GM12878 (cell line): Measurements from ENCODE around the gene SLC6A17. TPM values are rescaled to one million over a fixed set of nuclear protein-coding genes. Genes with fewer than 3 reads are reported as not detected.

Source experiments
- ATAC-seq: fragments of 200-7000 bp; cut with Tn5 transposase; 3 replicates; pipeline ENCODE4 v1.9.1; 2020; ENCODE audit warnings: mild to moderate bottlenecking, moderate library complexity
- BruUV-seq: library from RNA; stranded (reverse); fragments of 400-500 nt; replicated peaks from 2 replicates; lab custom pipeline; 2021; lab: Mats Ljungman, UMichigan
- CTCF ChIA-PET: fragments of 300-600 bp; sonication (Branson Sonifier 250); formaldehyde crosslinking; extraction: SDS; loops from one replicate; lab custom pipeline; 2021; ENCODE audit warnings: inconsistent platforms; lab: Yijun Ruan, JAX
- POLR2A ChIA-PET: fragments of 350-600 bp; formaldehyde crosslinking; extraction: SDS; loops from one replicate; lab custom pipeline; 2021; ENCODE audit warnings: inconsistent platforms; lab: Charles Lee
- RAD21 ChIA-PET: fragments of 300-600 bp; sonication (Branson Sonifier 250); formaldehyde crosslinking; loops from one replicate; lab custom pipeline; 2023; ENCODE audit warnings: antibody characterized with exemption; ENCODE audit not compliant: unreplicated experiment; lab: Charles Lee
- SMC1A ChIA-PET: fragments of 300-600 bp; sonication (Branson Sonifier 250); formaldehyde crosslinking; loops from one replicate; lab custom pipeline; 2023; ENCODE audit not compliant: unreplicated experiment, uncharacterized antibody; lab: Charles Lee
- DNase-seq: peaks from one replicate; pipeline ENCODE4 v3.0.0-alpha.2; 2011; ENCODE audit warnings: low read depth, low spot score
- FAIRE-seq: peaks from 3 replicates; lab custom pipeline; 2011; peaks lifted over from hg19 to GRCh38; lab: Jason Lieb, UNC
- H2AFZ ChIP-seq: 2 replicates; pipeline ENCODE4 v1.6.0; 2011; ENCODE audit warnings: low read depth, low read length, control low read depth; ENCODE audit not compliant: control insufficient read depth
- H3K27ac ChIP-seq: 2 replicates; pipeline ENCODE4 v1.5.1; 2011; ENCODE audit warnings: control low read depth; ENCODE audit not compliant: control insufficient read depth, insufficient read depth
- H3K27me3 ChIP-seq, 2 experiments: replicated peaks in 1 of 2; 2 replicates each; pipeline versions ENCODE4 v1.6.0 to v1.6.1; 2011; ENCODE audit warnings: low read length in 1 of 2; ENCODE audit not compliant: control insufficient read depth in 2 of 2, insufficient read depth in 2 of 2
- H3K36me3 ChIP-seq, 2 experiments: 2 replicates each; pipeline ENCODE4 v1.5.1; 2011; ENCODE audit warnings: low read length in 1 of 2; ENCODE audit not compliant: control insufficient read depth in 2 of 2, insufficient read depth in 2 of 2
- H3K4me1 ChIP-seq: 2 replicates; pipeline ENCODE4 v1.6.1; 2011; ENCODE audit warnings: mild to moderate bottlenecking, low read length, moderate library complexity, mixed read lengths; ENCODE audit not compliant: control insufficient read depth, insufficient read depth
- H3K4me2 ChIP-seq: 2 replicates; pipeline ENCODE4 v1.6.0; 2011; ENCODE audit warnings: control low read depth; ENCODE audit not compliant: control insufficient read depth, insufficient read depth
- H3K4me3 ChIP-seq: fragments of 200-600 bp; sonication (generic); 2 replicates; pipeline ENCODE4 v1.5.1; 2016
- H3K79me2 ChIP-seq: 2 replicates; pipeline ENCODE4 v1.6.0; 2011; ENCODE audit warnings: low read length; ENCODE audit not compliant: control insufficient read depth, insufficient read depth
- H3K9ac ChIP-seq: 2 replicates; pipeline ENCODE4 v1.8.0; 2011; ENCODE audit warnings: low read length, control low read depth, mixed read lengths; ENCODE audit not compliant: control insufficient read depth, insufficient read depth
- H3K9me3 ChIP-seq: replicated peaks from 3 replicates; pipeline ENCODE4 v1.5.1; 2011; ENCODE audit warnings: mild to moderate bottlenecking, low read length; ENCODE audit not compliant: control insufficient read depth, insufficient read depth
- H4K20me1 ChIP-seq: 2 replicates; pipeline ENCODE4 v1.6.0; 2011; ENCODE audit not compliant: control insufficient read depth, insufficient read depth
- CHD1 ChIP-seq: IDR thresholded peaks from 2 replicates; pipeline ENCODE4 v1.6.1; 2012; ENCODE audit warnings: low read depth, low read length, improper control_type of control experiment
- CREM ChIP-seq: IDR thresholded peaks from 2 replicates; pipeline ENCODE4 v1.6.1; 2014; ENCODE audit warnings: antibody characterized with exemption, low read depth
- GATAD2B ChIP-seq: fragments of 450-650 bp; conservative IDR thresholded peaks from 2 replicates; pipeline ENCODE4 v1.6.1; 2017; ENCODE audit warnings: low read depth, mild to moderate bottlenecking, moderate library complexity
- MTA3 ChIP-seq: IDR thresholded peaks from 2 replicates; pipeline ENCODE4 v1.6.1; 2012; ENCODE audit warnings: low read length, inconsistent platforms, borderline replicate concordance
- NFYA ChIP-seq: IDR thresholded peaks from 2 replicates; pipeline ENCODE4 v1.6.1; 2011; ENCODE audit warnings: low read depth, mild to moderate bottlenecking, low read length, improper control_type of control experiment, borderline replicate concordance
- STAT1 ChIP-seq: fragments of 450-650 bp; conservative IDR thresholded peaks from 2 replicates; pipeline ENCODE4 v1.6.1; 2014; ENCODE audit warnings: antibody characterized with exemption, mild to moderate bottlenecking
- TAF1 ChIP-seq: IDR thresholded peaks from 2 replicates; pipeline ENCODE4 v1.6.1; 2011; ENCODE audit warnings: mild to moderate bottlenecking, low read depth, low read length, borderline replicate concordance
- ZSCAN29 ChIP-seq: fragments of 450-650 bp; IDR thresholded peaks from 2 replicates; pipeline ENCODE4 v1.6.1; 2017; ENCODE audit warnings: mild to moderate bottlenecking, moderate library complexity
- WGBS: methylation state at CpG from one replicate; pipeline ENCODE4 v1.1.6; 2016; ENCODE audit warnings: low lambda C conversion rate; ENCODE audit not compliant: insufficient replicate concordance, insufficient coverage; ENCODE audit errors: missing lambda C conversion rate; 5-methylcytosine and 5-hydroxymethylcytosine counted together
- in situ Hi-C: fragments of 300-500 bp; cut with MboI; formaldehyde crosslinking; loops from 9 replicates; pipeline ENCODE4 v1.14.3; 2018; ENCODE audit warnings: mixed read lengths
- intact Hi-C: fragments of 100-400 bp; cut with micrococcal nuclease; formaldehyde crosslinking; loops from one replicate; pipeline ENCODE4 v1.14.2; 2022; ENCODE audit not compliant: unreplicated experiment
- polyA plus RNA-seq, 11 experiments: library from polyadenylated mRNA; depleted of rRNA in 4 of 11; unstranded in 6 of 11; stranded (reverse) in 5 of 11; fragments of >200 nt; fragmentation: Nextera tagmentation in 4 of 11; fragmentation: Illumina TruSeq in 1 of 11; extraction: Ambion mirVana in 4 of 11; extraction: Trizol in 1 of 11; gene quantifications; 1 replicate in 1 of 11; 2 replicates in 10 of 11; pipeline versions ENCODE4 v1.2.1 to v1.2.3, GENCODE V29; 2011 to 2016; ENCODE audit warnings: inconsistent platforms in 2 of 11, missing spikeins in 2 of 11, low read depth in 1 of 11
- total RNA-seq, 4 experiments: library from RNA; depleted of rRNA in 3 of 4; stranded (reverse); fragments of >200 nt in 3 of 4; fragmentation: Illumina TruSeq in 1 of 4; extraction: Trizol in 1 of 4; gene quantifications; 2 replicates each; pipeline versions ENCODE4 v1.2.1 to v1.2.3, GENCODE V29; 2013 to 2021

Gene SLC6A17
- total and polyA plus RNA-seq, 10 of the 15 experiments (the other 5 are each of a cell fraction or from before 2014, with no cell fraction given): not detected

DNA sequence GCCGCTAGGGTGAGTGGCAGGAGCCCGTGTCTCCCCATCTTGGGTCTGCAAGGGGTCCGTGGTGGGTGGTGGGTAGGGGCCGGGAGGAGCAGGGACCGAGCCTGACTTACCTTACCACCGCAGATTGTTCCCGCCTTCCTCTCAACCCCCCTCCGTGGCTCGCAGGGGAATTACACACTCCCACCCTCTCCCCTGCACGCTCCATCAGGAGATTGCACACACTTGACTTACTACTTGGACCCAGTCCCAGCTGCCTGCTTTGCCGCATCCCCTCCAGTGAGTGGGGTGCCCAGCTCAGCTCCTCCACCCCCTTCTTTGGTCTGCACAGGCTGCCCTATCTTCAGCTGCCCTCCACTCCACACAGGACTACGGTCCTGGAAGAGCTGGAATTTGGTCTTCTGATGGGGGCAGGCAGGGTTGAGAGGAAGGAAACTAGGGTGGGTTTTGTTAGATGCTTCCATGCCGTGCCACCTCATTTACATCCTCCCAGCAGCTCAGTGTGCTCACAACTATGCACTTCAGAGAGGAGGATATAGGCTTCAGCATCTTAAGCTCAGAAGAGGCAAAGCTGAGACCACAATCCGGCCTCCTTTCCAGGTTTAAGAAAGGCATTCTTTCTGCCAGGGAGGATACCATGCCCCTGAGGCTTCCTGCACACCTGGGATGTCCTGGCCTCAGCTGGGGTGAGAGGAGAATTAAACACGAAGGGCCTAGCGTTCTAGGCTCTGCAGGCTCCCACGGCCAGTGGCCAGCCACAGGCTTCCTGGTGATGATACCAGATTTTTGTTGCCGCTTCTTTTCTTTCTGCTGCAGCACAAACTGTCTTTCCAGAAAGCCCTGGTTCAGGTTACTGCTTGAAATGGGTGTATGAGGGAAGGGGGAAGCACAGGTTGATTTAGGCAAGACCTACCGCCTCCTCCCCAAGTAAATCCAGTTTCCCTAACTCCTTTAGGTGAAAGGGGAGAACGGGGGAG lies 62.2 kb downstream of the SLC6A17 start:
- H3K4me3 ChIP-seq: no peak overlapping the region
- intact Hi-C loops (no loop called here), in situ Hi-C loops (no loop called here)
- H3K27me3 ChIP-seq: peaks cover 0 to 14% of the 10 kb centered on the region in 2 experiments; a peak in 1 of 4 replicates
- ATAC-seq (no peak), DNase-seq (no peak), FAIRE-seq (no peak)
- H3K27ac ChIP-seq: no peak overlapping the region
- TF ChIP-seq ZSCAN29 (no peak), GATAD2B (no peak), MTA3 (no peak), CHD1 (no peak), NFYA (no peak), CREM (no peak), TAF1 (no peak), STAT1 (no peak)
- H3K36me3 ChIP-seq: no peaks in the 10 kb centered on the region
- whole genome bisulfite sequencing: 45% methylated on average over 19 of the region's 20 CpGs
- no peak overlapping the region for H3K9ac ChIP-seq
- ChIA-PET CTCF (interaction anchor here (1.5 to 18.8 kb wide), 4 partner anchors 9 to 248 kb away, joined by 5 to 753 read pairs (median 10); no protein-coding TSS in a partner anchor), RAD21 (interaction anchor here (0.6 to 6.4 kb wide), 6 partner anchors 27 to 284 kb away, joined by 3 to 80 read pairs (median 4); partner anchors contain the start of gene RBM15), POLR2A (no interaction called here), SMC1A (interaction anchor here (0.6 to 17.8 kb wide), 4 partner anchors 44 to 248 kb away, joined by 3 to 524 read pairs (median 6); no protein-coding TSS in a partner anchor)
- H4K20me1 ChIP-seq: no peaks in the 10 kb centered on the region
- peak overlapping the region; percentile 4; the same call in 1 of the 2 replicates for H3K4me2 ChIP-seq
- no peaks in the 10 kb centered on the region for H3K79me2 ChIP-seq
- H2AFZ ChIP-seq: no peak overlapping the region
- no peaks in the 10 kb centered on the region for H3K9me3 ChIP-seq
- no TSS peak for BruUV-seq
- H3K4me1 ChIP-seq: peaks cover 4% of the 10 kb centered on the region; the same call in 1 of the 2 replicates
